ENCODE measurements around the gene PBX1.

Gene PBX1

DNA sequence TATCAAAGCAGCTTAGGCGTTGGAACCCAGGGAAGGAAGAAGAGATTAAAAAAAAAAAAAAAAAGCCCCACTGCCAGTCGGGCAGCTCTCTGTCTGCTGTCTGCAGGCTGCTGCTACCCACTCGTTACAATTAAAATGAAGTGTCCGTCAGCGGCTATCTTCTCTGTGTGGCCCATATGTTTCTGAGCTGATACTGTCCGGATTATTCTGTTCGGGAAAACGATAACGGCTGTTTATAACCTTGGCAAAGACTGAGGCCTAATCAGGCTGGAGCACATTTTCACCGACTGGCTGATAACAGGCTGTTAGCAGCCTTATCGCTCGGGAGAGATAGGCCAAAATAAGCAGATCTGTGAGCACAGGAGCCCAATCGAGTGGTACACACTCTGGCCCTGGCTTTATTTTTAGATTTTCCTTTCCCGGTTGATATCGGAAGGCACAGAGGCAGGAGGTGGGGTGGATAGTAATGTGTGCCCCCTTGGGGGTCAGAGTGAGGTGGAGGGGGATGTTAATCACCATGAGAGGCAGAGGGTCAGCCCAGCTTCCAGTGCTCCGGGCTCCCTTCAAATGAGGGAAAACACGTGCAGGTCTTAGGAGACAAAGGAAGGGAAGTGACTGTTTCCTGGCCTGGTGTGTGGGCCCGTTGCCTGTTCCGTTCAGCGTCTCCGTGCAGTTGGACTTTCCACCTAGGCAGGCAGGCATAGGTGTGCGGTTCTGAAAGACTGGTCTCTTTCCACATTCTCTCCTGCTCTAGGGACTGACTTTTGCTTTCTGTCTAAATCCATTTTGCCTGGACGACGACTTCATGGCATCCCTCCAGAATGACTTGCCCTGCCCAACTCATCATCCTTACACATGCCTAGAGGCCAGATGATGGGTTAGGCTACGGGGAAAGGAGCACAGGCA, 153.4 kb downstream of the PBX1 start:
- DNase-seq (ENCODE audit: insufficient read length, low spot score) (no peak), FAIRE-seq (no peak)

DNA sequence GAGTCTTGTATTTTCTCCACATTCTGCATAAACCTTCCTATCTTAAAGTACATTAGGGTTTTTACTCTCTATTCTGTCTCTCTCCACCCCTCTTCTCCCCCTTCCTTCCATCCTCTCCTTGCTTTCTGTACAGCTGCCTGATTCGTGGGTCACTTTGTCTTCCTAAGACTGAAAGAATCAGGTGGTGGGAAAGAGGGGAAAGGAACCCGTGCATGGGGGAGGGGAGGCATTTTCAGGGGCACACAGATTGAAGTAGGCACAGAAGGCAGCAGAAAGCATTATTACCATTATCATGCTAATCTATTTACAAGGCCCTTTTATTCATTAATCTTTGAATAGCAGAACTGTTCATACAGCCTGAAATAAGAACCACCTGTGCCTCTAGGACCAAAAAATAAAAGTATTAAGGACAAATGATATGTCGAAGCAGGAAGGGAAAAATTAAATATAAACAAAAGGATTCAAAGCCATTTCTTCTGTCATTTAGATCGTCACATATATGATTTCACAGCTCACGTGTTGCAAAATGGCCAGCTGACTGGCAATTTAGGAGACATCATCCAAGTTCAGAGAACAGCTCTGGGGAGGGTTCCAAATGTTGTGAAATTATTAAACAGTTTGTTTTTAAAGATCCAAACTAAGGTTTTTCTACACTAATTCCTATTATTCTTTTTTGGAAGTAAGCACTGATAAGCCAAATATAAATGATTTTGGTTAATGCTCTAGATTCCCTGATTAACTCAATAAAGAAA, 154.6 kb downstream of the PBX1 start:
- no peak for FAIRE-seq
- DNase-seq (ENCODE audit: insufficient read length, low spot score): no peak

DNA sequence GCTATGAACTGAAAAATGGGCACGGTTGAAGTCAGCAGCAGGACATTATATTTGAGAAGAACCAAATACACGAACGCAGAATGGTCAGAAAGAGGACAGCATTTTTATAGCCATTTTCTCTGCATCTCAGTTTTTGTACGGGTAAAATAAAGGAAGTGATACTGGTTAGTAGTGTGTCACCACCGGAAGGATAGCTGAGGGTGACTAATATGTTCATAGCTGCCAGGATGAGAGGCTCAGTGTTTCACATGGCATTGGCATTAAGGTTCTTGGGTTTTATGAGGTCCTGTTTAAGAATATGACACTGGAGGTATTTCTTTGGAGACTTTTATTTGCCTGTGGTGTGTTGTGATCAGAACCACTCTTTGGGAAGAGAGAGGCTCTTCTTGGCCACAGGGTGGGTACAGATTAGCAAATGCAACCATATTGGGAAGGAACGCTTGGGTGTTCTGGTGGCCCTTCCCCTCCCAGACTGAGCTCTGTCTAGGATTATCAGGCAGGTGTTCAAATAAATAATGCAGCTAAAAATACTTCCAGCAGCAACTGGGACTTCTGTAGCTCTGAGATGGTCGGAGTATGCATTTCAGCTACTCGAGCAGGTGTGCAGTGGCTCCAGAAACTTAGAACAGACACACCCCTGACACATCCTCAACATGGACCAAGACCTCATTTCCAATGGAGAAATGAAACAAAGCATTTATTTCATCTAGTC, 158.2 kb downstream of the PBX1 start:
- no peak for FAIRE-seq
- no peak for DNase-seq (ENCODE audit: insufficient read length, low spot score)

DNA sequence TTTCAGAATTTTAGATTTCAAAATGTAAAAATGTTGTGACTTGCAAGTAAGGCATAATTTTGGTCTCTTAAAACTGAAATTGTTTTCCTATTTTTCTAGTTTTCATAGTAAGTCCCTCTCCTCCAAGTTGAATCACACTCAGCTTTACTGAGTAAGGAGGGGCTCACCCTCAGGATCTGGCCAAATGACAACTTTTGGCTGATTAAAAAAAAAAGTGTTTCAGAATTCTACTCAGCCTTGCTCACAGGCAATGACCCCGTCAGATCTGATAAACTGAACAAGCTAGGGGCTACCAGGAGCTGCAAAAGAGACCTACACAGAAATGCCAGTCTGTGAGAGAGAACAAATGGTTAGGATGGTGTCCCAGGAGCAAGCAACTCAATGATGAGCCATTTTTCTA, 159.8 kb downstream of the PBX1 start:
- FAIRE-seq (no peak), DNase-seq (ENCODE audit: insufficient read length, low spot score) (no peak)

DNA sequence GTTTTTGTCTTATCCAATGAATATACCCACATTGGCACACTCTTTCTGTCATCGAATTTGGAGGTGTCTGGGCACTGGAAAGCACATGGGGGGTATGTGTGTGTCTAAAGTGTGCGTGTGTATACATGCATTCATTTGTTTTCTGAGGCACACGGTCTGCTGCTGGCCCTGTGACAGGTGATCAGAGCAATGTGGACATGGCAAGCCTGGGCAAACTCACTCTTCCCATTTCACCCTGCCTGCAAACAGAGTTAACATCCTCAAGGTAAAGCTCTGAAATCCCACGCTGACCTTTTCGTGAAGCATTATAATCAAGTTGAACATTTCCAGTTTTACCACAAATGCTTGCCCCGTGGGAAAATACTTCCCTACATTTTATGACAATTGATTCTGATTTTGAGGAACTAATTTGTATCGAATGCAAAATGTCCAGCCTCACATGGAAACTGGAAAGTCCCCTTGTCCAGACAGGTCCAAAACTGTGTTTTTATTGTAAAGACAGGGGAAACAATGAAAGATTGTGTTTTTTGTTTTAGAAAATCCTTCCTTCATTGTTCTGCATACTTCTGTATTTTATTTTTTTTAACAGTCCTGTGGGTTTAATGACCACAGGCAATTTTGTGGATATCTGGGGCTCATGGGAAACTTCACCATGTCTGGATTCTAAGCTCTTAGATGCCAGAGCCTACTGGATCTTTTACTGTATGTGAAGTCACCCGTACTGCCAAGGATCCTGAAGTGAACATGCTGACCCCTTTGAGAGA, 160.9 kb downstream of the PBX1 start:
- FAIRE-seq (no peak), DNase-seq (ENCODE audit: insufficient read length, low spot score) (no peak)

DNA sequence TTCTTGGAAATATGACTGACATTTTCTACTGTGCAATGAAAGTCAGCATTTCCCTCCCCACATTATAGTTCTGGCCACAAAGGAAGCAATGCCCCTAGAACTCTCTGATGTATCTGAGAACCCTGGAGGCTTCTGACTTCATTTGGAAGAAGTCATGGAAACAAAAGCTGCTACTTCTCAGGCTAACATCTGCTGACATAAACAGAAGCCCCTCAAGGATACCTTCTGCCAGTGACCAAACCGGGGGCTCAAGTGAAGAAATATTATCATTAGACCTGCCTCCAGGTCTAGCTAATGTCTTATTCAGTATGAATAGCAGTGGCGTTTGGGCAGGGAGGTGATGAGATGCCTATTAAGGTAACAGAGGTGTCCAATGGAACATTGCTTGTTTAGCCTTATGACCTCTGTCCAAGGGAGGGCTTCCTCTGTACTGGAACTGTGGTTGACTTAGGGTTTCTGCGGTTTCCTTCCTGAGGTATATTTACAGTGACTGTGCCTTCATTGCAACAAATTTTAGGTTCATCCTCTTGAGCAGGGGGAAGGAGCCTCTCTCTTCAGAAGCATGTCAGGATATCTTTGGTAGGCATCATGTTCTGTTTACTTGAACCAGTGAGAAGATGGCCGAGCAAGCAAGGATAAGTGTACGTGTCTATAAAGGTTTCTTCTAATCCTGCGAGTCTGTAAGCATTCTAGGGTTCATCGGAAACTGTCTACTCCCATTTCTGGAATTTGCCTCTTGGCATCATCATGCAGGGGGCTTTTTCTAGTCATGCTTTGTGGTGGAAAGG, 161.7 kb downstream of the PBX1 start:
- FAIRE-seq (no peak), DNase-seq (ENCODE audit: insufficient read length, low spot score) (no peak)

DNA sequence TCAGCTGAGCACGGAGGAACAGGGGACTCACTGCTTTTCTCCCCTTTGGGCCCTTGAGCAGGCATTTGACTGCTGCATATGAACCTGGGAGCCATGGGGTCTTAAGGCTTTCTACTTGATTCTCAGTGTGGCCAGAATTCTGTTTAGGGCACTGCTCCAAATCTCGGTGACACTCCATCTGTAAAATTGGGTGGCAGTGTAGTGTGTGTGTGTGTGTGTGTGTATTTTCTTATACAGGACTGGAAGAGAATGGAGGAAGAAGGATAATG, 162.2 kb downstream of the PBX1 start:
- no peak for DNase-seq (ENCODE audit: insufficient read length, low spot score)
- FAIRE-seq: no peak

DNA sequence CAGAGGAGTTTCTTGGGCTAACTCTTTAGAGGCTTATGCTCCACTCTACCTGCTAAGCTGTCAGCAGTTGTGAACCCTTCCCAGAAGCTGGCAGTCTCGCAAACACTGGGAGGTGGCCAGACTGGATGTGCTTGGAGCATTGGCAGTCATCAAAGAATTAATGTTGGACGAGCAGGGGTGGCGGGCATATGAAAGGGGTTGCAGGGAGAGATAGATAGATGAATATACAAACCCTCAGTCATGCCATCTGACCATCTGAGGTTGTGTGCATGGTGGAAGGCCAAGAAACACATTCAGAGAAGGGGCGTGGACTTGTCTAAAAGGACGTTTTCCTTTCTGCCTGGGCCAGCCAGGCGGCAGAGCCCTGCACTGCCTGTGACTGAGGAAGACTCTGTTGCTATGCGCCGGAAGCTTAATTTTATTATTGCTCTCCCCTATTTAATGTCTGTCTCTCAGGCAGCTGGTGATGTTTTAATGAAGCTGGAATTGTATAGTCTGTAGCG, 164.4 kb downstream of the PBX1 start:
- no peak for DNase-seq (ENCODE audit: insufficient read length, low spot score)
- no peak for FAIRE-seq

DNA sequence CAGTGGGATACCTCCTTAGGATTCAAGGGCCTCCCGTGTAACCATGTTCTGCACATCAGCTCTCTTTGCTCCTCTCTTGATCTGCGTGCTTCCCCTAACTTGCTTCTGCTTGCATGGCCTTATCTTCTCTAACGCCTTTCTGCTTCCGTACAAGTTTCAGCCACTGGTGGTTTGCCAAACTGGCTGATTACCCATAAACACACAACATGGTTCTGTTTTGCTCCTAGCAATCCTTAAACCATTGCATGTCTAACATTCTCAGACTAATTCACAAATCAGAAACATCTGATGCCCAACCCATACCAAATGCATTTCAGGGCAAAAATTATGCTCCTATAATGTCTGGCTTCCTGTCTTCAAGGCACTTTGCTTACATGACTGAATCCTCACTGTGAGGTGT, 166.4 kb downstream of the PBX1 start:
- FAIRE-seq (no peak), DNase-seq (ENCODE audit: insufficient read length, low spot score) (no peak)

DNA sequence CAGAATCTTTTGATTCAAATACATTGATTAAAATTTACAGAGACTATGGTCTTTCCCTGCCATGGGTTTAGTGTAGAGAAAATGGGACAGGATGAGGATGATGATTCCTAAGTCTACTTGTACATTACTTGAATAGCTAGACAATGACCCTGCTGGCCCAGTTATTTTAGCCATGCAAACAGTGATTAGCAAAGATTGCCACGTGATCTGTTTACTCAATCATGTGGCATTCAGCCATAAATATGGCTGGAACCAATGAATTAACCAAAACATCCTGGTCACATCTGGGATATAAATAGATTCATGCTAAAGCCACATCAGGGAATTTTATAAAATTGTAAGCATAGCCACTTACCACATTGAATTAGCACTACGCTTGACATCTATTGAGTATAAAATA, 167.3 kb downstream of the PBX1 start:
- DNase-seq (ENCODE audit: insufficient read length, low spot score) (no peak), FAIRE-seq (no peak)

DNA sequence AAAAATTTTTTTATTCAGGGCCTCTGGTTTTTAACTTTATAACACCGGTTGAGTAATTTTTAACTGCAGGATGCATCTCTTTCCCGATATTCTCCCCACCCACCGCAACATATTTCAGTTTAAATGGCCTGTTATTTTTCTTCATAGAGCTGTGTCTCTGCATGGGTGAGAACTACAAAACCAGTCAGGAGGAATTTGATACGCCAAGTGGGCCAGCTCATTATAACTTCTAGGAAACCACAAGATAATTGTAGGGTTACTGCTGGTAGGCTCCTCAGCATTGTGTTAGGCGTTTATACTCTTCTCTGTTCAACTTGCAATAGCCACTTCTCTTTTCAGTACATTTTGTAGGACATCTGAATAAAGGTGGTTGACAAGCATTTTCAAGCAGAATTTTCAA, 169.7 kb downstream of the PBX1 start:
- FAIRE-seq (no peak), DNase-seq (ENCODE audit: insufficient read length, low spot score) (no peak)

DNA sequence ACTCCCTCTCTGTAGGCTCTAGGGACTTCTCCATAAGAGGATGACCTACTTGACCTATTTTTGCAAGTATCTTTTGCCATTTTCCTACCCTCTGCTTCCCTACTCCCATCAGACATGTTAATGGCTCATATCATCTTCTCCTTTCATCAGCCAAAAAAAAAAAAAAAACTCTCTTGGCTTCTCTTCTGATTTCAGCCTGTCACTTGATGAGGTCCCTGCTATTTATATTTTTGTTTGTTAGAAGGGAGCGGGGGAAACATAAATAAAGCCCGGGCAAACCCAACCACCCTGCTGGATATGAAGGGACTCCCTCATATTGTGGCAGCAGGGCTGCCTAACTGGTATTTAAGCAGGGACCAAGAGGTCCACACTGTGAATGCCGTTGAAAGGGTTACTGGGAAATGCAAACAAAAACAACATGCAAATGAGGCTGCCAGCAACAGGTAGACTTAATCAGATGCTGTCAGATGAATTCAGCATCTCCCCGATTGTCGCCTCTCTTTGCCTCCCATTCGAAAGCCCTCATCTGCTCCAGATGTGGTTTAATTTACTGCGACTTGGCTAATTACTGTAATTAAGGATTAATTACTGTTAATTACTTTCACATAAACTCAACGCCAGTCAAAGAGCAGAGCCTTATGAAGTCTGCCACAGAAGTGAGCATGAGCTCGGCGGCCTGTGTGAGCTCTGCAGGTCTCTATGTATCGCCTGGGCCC, 172.3 kb downstream of the PBX1 start:
- FAIRE-seq (no peak), DNase-seq (ENCODE audit: insufficient read length, low spot score) (no peak)

DNA sequence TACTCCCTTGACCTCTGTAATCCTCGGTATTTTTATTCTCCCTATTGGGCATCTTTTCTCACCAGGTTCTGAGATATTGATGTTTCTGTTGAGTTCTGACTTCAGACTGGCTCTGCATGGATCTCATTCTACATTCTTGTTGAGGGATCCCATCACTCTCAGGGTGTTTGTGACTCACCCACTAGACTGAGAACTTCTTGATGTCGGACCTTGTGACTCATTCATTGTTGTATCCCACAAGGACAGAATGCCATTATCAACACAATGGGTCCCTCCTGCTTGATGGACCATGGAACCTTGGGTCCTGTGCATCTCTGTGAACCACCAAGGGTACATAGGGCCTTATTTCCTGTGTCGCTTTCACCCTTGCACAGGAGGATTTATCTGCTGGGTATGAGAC, 174.1 kb downstream of the PBX1 start:
- no peak for DNase-seq (ENCODE audit: insufficient read length, low spot score)
- FAIRE-seq: no peak

DNA sequence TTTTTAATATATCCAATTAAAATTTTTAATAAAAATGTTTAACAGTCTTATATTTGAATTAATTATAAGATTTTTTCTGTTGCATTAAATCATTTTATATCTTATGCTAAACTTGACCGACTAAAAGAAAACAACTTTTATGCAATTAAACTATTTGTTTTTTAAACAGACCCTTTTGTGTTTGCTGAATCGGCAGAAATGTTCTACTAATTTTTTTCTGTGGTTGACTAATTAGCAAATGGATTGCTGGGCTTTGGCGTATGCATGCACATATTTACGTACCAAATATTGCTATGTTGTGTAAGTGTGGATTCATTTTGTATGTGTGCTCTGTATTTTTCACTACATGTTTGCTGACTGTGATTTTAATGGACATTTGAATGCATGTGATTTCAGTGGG, 174.8 kb downstream of the PBX1 start:
- DNase-seq (ENCODE audit: insufficient read length, low spot score): no peak
- FAIRE-seq: no peak

DNA sequence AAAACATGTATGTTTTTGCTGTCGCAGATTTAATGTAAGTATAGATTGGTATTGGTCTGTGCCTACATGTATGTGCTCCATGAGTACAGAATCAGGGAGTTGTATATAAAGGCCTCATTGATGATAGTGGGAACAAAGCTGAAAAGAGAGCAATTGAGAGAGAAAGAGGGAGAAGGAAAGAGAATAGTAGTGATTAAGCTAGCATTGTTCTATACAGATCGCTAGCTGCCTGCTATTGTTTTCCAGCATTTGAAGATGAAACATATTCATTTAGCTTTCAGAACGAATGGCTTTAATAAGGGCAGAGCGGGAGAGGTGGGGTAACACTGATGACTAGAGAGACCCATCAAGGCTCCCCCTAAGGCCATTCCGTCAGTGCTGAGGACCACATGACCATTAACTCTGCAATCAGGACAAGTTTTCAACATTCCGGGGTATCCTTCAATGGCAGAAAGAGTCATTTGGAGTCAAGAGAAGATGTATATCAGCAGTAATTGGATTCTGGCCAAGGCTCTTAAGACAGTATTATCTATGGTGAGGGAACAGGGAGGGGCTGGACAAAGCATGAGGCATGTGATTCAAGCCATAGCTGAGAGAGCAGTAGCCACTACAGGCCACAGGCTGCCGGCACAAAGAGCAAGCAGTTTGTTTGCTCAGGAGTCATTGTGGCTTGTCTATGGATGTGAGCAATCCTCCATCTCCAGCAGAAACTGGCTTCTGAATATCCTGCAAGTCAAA, 176.5 kb downstream of the PBX1 start:
- DNase-seq (ENCODE audit: insufficient read length, low spot score) (no peak), FAIRE-seq (no peak)

DNA sequence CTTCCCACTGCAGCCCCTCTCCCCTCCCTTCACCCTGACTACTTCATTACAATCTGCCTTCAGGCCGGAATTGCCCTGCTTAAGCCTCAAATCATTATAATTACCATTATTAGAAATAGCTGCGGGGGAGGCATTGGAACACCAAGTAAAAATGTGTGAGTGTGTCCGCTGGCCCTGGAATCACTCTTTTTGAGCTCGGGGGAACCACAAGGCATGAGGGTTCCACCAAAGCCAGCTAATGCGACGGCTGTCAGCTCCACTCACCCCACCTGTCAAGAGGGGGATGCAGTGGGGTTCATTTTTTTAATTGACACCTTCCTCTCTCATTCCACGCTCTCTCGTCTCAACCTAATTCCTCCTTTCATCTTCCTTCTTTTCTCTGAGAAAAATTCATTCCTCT, 177.2 kb downstream of the PBX1 start:
- DNase-seq (ENCODE audit: insufficient read length, low spot score) (no peak), FAIRE-seq (no peak)

DNA sequence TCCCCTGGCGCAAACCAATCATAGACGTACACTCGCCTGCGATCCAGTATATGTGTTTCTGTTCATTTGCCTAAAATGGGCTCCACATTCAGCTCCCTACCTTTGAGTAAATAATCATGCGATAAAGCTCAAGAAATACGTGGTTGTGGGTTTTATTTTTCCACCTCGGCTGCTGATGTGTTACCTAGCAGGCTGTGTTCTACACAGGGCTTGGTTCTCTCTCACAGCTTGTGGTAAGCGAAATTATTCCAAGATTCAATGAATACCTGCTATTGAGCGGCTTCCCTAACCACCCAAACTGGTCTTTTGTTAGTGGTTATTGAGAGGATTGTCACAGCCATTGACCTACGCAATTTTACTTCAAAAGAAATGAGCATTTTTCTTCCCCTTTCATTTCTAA, 180.2 kb downstream of the PBX1 start:
- DNase-seq (ENCODE audit: insufficient read length, low spot score) (no peak), FAIRE-seq (no peak)

DNA sequence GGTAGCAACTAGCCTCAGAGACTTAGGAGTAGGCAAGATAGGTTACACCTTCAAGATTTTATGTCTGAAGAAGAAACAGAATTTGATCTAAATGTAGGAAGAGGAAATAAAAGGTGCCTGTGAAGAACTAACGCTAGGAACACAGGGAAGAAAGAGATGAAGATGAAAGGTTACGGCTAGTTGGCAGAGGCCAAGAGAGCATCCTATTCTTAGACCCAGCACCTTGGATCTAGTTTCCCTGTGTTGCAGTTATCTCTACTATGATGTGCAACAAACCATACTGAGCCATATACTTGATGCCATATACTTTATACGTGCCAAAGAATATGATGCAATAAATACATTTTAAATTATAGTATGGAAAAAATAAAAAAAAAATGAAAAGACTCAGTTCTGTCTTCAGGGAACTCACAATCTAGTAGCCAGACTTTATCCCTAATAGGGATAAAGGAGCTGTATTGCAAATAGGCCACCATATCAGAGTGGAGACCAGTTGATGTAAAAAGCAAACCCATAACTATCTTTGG, 181.1 kb downstream of the PBX1 start:
- FAIRE-seq: no peak
- no peak for DNase-seq (ENCODE audit: insufficient read length, low spot score)

DNA sequence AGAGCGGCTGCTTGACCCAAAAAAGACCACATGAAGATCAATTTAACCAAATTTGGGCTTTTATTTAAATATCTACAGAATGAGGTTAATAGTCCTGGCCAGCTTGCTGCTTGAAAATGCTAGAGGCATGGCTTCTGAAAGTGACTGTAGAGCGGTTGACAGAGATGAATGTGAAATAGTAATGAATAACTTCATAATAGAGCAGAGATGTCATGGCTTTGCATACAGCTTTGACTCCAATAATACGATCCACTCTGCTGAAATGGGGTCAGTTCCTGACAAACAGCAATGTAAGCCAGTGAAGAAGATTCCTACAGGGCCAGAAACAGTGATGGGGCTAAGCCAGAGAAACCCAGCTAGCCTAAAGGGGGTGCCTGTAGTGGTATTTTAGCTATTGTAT, 183.8 kb downstream of the PBX1 start:
- no peak for DNase-seq (ENCODE audit: insufficient read length, low spot score)
- FAIRE-seq: no peak
